Fibroblast of skin of back (primary cell): Measurements from ENCODE around the gene KLRD1.
"Not testable (repeated sequence)": the region's sequence is repeated elsewhere in the genome, so short reads cannot be mapped to it uniquely, and the experiment has no call there.

Source experiments
- DNase-seq: peaks from one replicate; pipeline ENCODE4 v3.0.0-alpha.2; 2013

KLRD1 gene

DNA sequence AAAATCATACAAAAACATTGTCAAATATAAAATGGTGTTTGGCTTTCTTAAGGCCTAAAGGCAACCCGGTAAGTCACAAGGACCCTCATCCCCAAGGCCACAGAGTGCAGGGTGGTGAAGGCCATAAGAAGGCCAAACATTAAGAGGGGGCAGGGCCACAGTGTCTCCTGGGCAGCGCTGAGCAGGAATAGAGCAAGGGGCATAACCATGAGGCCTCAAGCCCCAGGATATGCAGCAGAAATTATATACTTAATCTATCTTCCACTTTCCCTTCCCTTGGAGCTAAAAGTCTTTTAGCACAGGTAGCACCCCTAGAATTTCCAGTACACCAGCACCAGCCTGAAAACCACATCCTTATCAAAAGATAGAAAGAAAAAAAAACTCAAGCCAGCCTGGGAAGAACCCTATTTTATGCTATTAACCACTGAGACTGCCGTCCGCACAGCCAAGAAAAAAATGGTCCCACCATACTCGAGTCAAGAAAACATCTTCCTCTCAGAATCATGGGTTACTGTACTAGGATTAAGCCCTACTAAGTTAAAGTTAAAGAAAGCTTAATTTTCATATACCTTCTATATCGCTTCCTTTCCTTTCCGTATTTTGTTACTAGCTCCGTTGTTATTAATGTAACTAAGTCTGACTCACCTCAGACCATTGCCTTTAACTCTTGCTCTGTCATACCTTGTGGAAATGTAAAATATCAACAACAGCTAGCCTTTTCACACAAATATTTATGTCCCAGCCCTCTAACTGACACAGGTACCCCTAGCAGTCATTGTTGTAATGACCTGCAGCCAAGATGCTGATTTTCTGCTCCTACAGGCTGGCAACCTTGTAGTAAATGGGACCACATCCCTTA is 62.1 kb downstream of the KLRD1 start:
- no peak for DNase-seq

- not testable (repeated sequence) for DNase-seq
These were observed 64.3 kb downstream of the KLRD1 start for GRCh38 chr12:10371893-10372535.

- DNase-seq, result no peak
These were observed 64.9 kb downstream of the KLRD1 start for GRCh38 chr12:10372559-10372958.

DNA sequence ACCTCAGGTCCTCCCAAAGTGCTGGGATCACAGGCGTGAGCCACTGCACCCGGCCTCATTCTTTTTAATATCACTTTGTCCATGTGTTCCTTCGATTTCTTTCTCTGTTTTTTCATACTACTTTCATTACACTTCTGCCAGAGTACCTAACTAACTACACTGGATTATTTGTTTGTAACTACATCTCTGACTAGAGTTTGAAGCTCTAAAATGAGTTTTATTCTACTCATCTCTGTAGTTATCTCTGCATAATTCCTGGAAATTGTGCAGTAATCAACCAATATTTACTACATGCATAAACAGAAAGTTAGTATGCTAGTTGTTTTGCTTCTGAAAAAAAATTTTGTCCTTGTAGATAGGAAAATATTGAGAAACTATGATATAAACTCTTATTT is 67.0 kb downstream of the KLRD1 start:
- no peak for DNase-seq

GRCh38 chr12:10378737-10379136 is 71.1 kb downstream of the KLRD1 start:
- not testable (repeated sequence) for DNase-seq
